ENCODE measurements around the gene NR3C2.

NR3C2 gene

GRCh38 chr4:148041606-148042329, 400.4 kb downstream of the NR3C2 start:
- DNase-seq = no peak

GRCh38 chr4:148034813-148035212, 407.4 kb downstream of the NR3C2 start:
- DNase-seq = no peak

- no peak for DNase-seq
Observed at GRCh38 chr4:148030193-148030873, 411.9 kb downstream of the NR3C2 start.

GRCh38 chr4:148029781-148030180, 412.4 kb downstream of the NR3C2 start:
- DNase-seq = no peak
